ENCODE data around the gene CALML3.
"Not testable (repeated sequence)": the region's sequence is repeated elsewhere in the genome, so short reads cannot be mapped to it uniquely, and the experiment has no call there.

CALML3 gene

GRCh38 chr10:5524641-5525560 lies at the start of gene CALML3:
CALML3 (plus strand) TSS chr10:5524961; CDS start chr10:5525086, 125 bp downstream.
- Histone ChIP-seq H3K27me3 (ENCODE audit: control insufficient read depth, insufficient read depth, low read length) (no peaks in the 10 kb centered on the region), H3K9me3 (ENCODE audit: control insufficient read depth, insufficient read depth, low read depth, low read length) (peaks cover 2% of the 10 kb centered on the region; the same call in 1 of the 2 replicates), H3K4me1 (ENCODE audit: control insufficient read depth, insufficient read depth, low read length) (no peaks in the 10 kb centered on the region), H3K36me3 (ENCODE audit: control insufficient read depth, insufficient read depth, low read length) (no peaks in the 10 kb centered on the region), H3K4me3 (ENCODE audit: low read depth, low read length) (no peak within 1 kb of the TSS), H3K9ac (ENCODE audit: low read length) (no peak within 1 kb of the TSS), H3K27ac (ENCODE audit: low read depth, low read length) (no peak within 1 kb of the TSS)

- not testable (repeated sequence) for H3K27me3 ChIP-seq (ENCODE audit: control insufficient read depth, insufficient read depth, low read length); H3K36me3 ChIP-seq (ENCODE audit: control insufficient read depth, insufficient read depth, low read length); H3K9me3 ChIP-seq (ENCODE audit: control insufficient read depth, insufficient read depth, low read depth, low read length); H3K9ac ChIP-seq (ENCODE audit: low read length); H3K27ac ChIP-seq (ENCODE audit: low read depth, low read length); H3K4me3 ChIP-seq (ENCODE audit: low read depth, low read length)
- H3K4me1 ChIP-seq (ENCODE audit: control insufficient read depth, insufficient read depth, low read length) = peaks cover 31% of the 10 kb centered on the region
These were observed 49.7 kb upstream of the CALML3 start for GRCh38 chr10:5475088-5475487.

GRCh38 chr10:5475974-5476807 lies 48.6 kb upstream of the CALML3 start:
- not testable (repeated sequence) for H3K27me3 ChIP-seq (ENCODE audit: control insufficient read depth, insufficient read depth, low read length); H3K9ac ChIP-seq (ENCODE audit: low read length); H3K9me3 ChIP-seq (ENCODE audit: control insufficient read depth, insufficient read depth, low read depth, low read length); H3K4me3 ChIP-seq (ENCODE audit: low read depth, low read length); H3K36me3 ChIP-seq (ENCODE audit: control insufficient read depth, insufficient read depth, low read length)
- H3K4me1 ChIP-seq (ENCODE audit: control insufficient read depth, insufficient read depth, low read length) = peaks cover 31% of the 10 kb centered on the region
- 0 out of 2 replicates have a peak overlapping the region, but pooled peaks have one; percentile 14 for H3K27ac ChIP-seq (ENCODE audit: low read depth, low read length)

- Histone ChIP-seq H3K27me3 (ENCODE audit: control insufficient read depth, insufficient read depth, low read length) (no peaks in the 10 kb centered on the region), H3K36me3 (ENCODE audit: control insufficient read depth, insufficient read depth, low read length) (no peaks in the 10 kb centered on the region), H3K9ac (ENCODE audit: low read length) (peak overlapping the region; percentile 69), H3K4me3 (ENCODE audit: low read depth, low read length) (0 out of 2 replicates have a peak overlapping the region, but pooled peaks have one; percentile 23), H3K4me1 (ENCODE audit: control insufficient read depth, insufficient read depth, low read length) (peaks cover 31% of the 10 kb centered on the region), H3K27ac (ENCODE audit: low read depth, low read length) (peak overlapping the region; percentile 90), H3K9me3 (ENCODE audit: control insufficient read depth, insufficient read depth, low read depth, low read length) (peaks cover 3% of the 10 kb centered on the region; the same call in 1 of the 2 replicates)
These were observed 47.7 kb upstream of the CALML3 start for GRCh38 chr10:5476918-5477525.

GRCh38 chr10:5477948-5478693 lies 46.6 kb upstream of the CALML3 start:
- H3K36me3 ChIP-seq (ENCODE audit: control insufficient read depth, insufficient read depth, low read length) = no peaks in the 10 kb centered on the region
- H3K27me3 ChIP-seq (ENCODE audit: control insufficient read depth, insufficient read depth, low read length) = no peaks in the 10 kb centered on the region
- H3K4me3 ChIP-seq (ENCODE audit: low read depth, low read length) = no peak overlapping the region
- no peaks in the 10 kb centered on the region for H3K9me3 ChIP-seq (ENCODE audit: control insufficient read depth, insufficient read depth, low read depth, low read length)
- no peak overlapping the region for H3K9ac ChIP-seq (ENCODE audit: low read length)
- peak overlapping the region; percentile 28; the same call in 1 of the 2 replicates for H3K27ac ChIP-seq (ENCODE audit: low read depth, low read length)
- H3K4me1 ChIP-seq (ENCODE audit: control insufficient read depth, insufficient read depth, low read length) = peaks cover 31% of the 10 kb centered on the region

GRCh38 chr10:5478694-5479305 lies 46.0 kb upstream of the CALML3 start:
- H3K4me3 ChIP-seq (ENCODE audit: low read depth, low read length) = no peak overlapping the region
- no peaks in the 10 kb centered on the region for H3K9me3 ChIP-seq (ENCODE audit: control insufficient read depth, insufficient read depth, low read depth, low read length)
- H3K27me3 ChIP-seq (ENCODE audit: control insufficient read depth, insufficient read depth, low read length) = no peaks in the 10 kb centered on the region
- no peak overlapping the region for H3K9ac ChIP-seq (ENCODE audit: low read length)
- no peaks in the 10 kb centered on the region for H3K36me3 ChIP-seq (ENCODE audit: control insufficient read depth, insufficient read depth, low read length)
- H3K4me1 ChIP-seq (ENCODE audit: control insufficient read depth, insufficient read depth, low read length) = peaks cover 31% of the 10 kb centered on the region
- H3K27ac ChIP-seq (ENCODE audit: low read depth, low read length) = no peak overlapping the region

GRCh38 chr10:5479481-5480161 lies 45.1 kb upstream of the CALML3 start:
- no peak overlapping the region for H3K4me3 ChIP-seq (ENCODE audit: low read depth, low read length)
- H3K27ac ChIP-seq (ENCODE audit: low read depth, low read length) = no peak overlapping the region
- H3K4me1 ChIP-seq (ENCODE audit: control insufficient read depth, insufficient read depth, low read length) = peaks cover 31% of the 10 kb centered on the region
- H3K9me3 ChIP-seq (ENCODE audit: control insufficient read depth, insufficient read depth, low read depth, low read length) = no peaks in the 10 kb centered on the region
- H3K27me3 ChIP-seq (ENCODE audit: control insufficient read depth, insufficient read depth, low read length) = no peaks in the 10 kb centered on the region
- no peaks in the 10 kb centered on the region for H3K36me3 ChIP-seq (ENCODE audit: control insufficient read depth, insufficient read depth, low read length)
- no peak overlapping the region for H3K9ac ChIP-seq (ENCODE audit: low read length)

- Histone ChIP-seq H3K27ac (ENCODE audit: low read depth, low read length) (no peak overlapping the region), H3K4me3 (ENCODE audit: low read depth, low read length) (no peak overlapping the region), H3K4me1 (ENCODE audit: control insufficient read depth, insufficient read depth, low read length) (peaks cover 31% of the 10 kb centered on the region), H3K27me3 (ENCODE audit: control insufficient read depth, insufficient read depth, low read length) (no peaks in the 10 kb centered on the region), H3K36me3 (ENCODE audit: control insufficient read depth, insufficient read depth, low read length) (no peaks in the 10 kb centered on the region), H3K9me3 (ENCODE audit: control insufficient read depth, insufficient read depth, low read depth, low read length) (no peaks in the 10 kb centered on the region), H3K9ac (ENCODE audit: low read length) (no peak overlapping the region)
These were observed 44.4 kb upstream of the CALML3 start for GRCh38 chr10:5480162-5480941.

- Histone ChIP-seq H3K27me3 (ENCODE audit: control insufficient read depth, insufficient read depth, low read length) (no peaks in the 10 kb centered on the region), H3K4me3 (ENCODE audit: low read depth, low read length) (no peak overlapping the region), H3K9ac (ENCODE audit: low read length) (no peak overlapping the region), H3K4me1 (ENCODE audit: control insufficient read depth, insufficient read depth, low read length) (peaks cover 33% of the 10 kb centered on the region), H3K27ac (ENCODE audit: low read depth, low read length) (no peak overlapping the region), H3K36me3 (ENCODE audit: control insufficient read depth, insufficient read depth, low read length) (no peaks in the 10 kb centered on the region), H3K9me3 (ENCODE audit: control insufficient read depth, insufficient read depth, low read depth, low read length) (no peaks in the 10 kb centered on the region)
These were observed 43.6 kb upstream of the CALML3 start for GRCh38 chr10:5481121-5481520.

Measured in HUES6 (cell line).